NT2/D1 (cell line): ENCODE measurements around the gene RIT2.

ENCODE experiments used
- SUZ12 ChIP-seq: IDR thresholded peaks from 2 replicates; pipeline ENCODE4 v1.6.1; 2011; ENCODE audit not compliant: insufficient read length, insufficient read depth; ENCODE audit errors: extremely low read depth
- YY1 ChIP-seq: IDR thresholded peaks from 2 replicates; pipeline ENCODE4 v1.6.1; 2011; ENCODE audit not compliant: insufficient read length, insufficient read depth
- ZNF274 ChIP-seq: IDR thresholded peaks from 2 replicates; pipeline ENCODE4 v1.6.1; 2011; ENCODE audit warnings: mild to moderate bottlenecking, low read depth, low read length

GRCh38 chr18:42976869-42977590 lies 138.5 kb downstream of the RIT2 start:
- no peak for TF ChIP-seq SUZ12
- TF ChIP-seq ZNF274, result no peak
- TF ChIP-seq YY1, result no peak
